ENCODE data around the gene IFNE. TPM values are rescaled to one million over a fixed set of nuclear protein-coding genes. Genes with fewer than 3 reads are reported as not detected.

IFNE gene
- total RNA-seq, 2 experiments from 2014 or later, result not detected

DNA sequence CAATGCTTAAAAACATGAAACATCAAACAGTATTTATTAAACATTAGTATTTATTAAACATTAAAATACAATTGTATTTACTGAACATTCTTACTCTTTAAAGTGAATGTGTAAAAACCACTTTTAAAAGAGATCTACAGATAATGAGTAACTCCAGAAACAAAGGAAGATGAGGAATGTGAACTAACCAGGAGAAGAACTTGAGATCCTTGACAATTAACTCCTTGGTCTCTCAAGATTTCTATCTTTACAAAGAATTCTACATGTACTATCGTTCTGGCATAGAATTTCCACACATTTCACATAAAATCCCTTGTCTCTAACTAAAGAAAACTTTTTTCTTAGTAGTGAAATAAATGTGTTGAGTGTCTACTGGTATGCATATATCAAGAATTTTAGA is 28.7 kb upstream of the IFNE start:
- Mint-ChIP-seq H3K4me3 (no peak overlapping the region), H3K27ac (no peak overlapping the region), H3K36me3 (ENCODE audit: low read depth) (no peaks in the 10 kb centered on the region), H3K9me3 (no peaks in the 10 kb centered on the region), H3K27me3 (no peaks in the 10 kb centered on the region), H3K4me1 (peaks cover 5% of the 10 kb centered on the region)
- CTCF ChIA-PET, result interaction anchor here (1.2 kb wide), 1 partner anchor 199 kb away, joined by 3 read pairs; no protein-coding TSS in a partner anchor
- DNase-seq, result no peak
- POLR2A ChIA-PET, result no interaction called here

DNA sequence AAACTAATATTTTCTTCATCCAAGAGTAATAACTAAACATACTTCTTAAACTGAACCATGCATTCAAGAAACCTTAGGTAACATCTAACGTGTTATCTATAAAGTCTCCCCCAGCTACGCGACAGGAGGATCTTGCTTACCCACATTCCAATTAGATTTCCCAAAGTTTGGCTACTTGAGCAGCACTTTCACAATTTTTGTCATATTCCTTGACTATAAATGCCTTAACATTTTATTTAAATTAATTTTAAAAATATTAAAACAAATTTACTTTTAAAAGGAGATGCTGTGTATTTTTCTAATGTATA is 25.3 kb upstream of the IFNE start:
- H3K36me3 Mint-ChIP-seq (ENCODE audit: low read depth), result no peaks in the 10 kb centered on the region
- DNase-seq, result no peak
- no peak overlapping the region for H3K27ac Mint-ChIP-seq
- POLR2A ChIA-PET, result no interaction called here
- CTCF ChIA-PET, result no interaction called here
- no peak overlapping the region for H3K4me3 Mint-ChIP-seq
- H3K27me3 Mint-ChIP-seq, result no peaks in the 10 kb centered on the region
- peaks cover 6% of the 10 kb centered on the region for H3K4me1 Mint-ChIP-seq
- no peaks in the 10 kb centered on the region for H3K9me3 Mint-ChIP-seq

GRCh38 chr9:21506626-21507482 is 24.7 kb upstream of the IFNE start:
- Mint-ChIP-seq H3K4me1 (peaks cover 6% of the 10 kb centered on the region), H3K36me3 (ENCODE audit: low read depth) (no peaks in the 10 kb centered on the region), H3K4me3 (no peak overlapping the region), H3K9me3 (no peaks in the 10 kb centered on the region), H3K27ac (no peak overlapping the region), H3K27me3 (no peaks in the 10 kb centered on the region)
- ChIA-PET CTCF (no interaction called here), POLR2A (no interaction called here)
- no peak for DNase-seq

DNA sequence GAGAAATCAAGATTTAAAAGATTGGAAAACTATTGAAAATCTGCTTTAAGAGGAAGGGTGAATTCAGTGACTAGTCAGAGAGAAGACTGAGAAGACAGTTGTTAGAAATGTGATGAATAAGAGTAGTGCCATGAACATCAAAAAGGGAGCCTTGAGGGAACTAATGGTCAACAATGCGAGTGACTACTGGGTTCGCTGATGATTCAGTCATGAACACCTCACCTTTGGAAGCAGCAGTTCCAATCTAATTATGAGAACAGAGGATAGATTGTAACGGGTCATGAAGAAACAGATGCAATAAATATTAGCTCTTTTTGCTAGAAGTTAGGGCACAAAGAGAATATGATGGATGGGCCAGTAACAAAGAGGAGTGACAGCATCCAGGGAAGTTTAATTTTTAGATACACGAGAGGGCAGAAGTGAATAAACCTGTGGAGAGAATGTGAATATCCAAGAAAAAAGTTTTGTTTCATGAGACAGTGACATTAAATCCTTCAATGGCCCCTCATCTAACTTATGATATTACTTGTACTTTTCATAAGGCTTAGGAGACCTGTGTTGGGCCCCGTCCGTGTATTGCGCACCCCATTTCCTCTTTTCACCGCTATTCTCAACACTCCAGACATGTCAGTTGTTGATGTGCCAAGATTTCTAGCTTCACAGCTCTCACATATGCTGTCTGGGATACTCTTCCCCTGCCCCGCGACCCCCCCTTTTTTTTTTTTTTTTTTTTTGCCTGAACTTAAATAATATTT is 23.5 kb upstream of the IFNE start:
- Mint-ChIP-seq H3K4me3 (no peak overlapping the region), H3K27me3 (no peaks in the 10 kb centered on the region), H3K9me3 (no peaks in the 10 kb centered on the region), H3K4me1 (peaks cover 6% of the 10 kb centered on the region), H3K27ac (no peak overlapping the region), H3K36me3 (ENCODE audit: low read depth) (no peaks in the 10 kb centered on the region)
- CTCF ChIA-PET, result no interaction called here
- POLR2A ChIA-PET, result no interaction called here
- no peak for DNase-seq

- H3K4me3 Mint-ChIP-seq, result no peak overlapping the region
- POLR2A ChIA-PET, result no interaction called here
- no peaks in the 10 kb centered on the region for H3K36me3 Mint-ChIP-seq (ENCODE audit: low read depth)
- CTCF ChIA-PET, result no interaction called here
- no peak for DNase-seq
- H3K9me3 Mint-ChIP-seq, result no peaks in the 10 kb centered on the region
- H3K4me1 Mint-ChIP-seq, result peaks cover 6% of the 10 kb centered on the region
- no peaks in the 10 kb centered on the region for H3K27me3 Mint-ChIP-seq
- no peak overlapping the region for H3K27ac Mint-ChIP-seq
These were observed 22.8 kb upstream of the IFNE start for GRCh38 chr9:21504894-21505293.

GRCh38 chr9:21504113-21504512 is 22.0 kb upstream of the IFNE start:
- no peak for DNase-seq
- Mint-ChIP-seq H3K9me3 (no peaks in the 10 kb centered on the region), H3K4me3 (no peak overlapping the region), H3K36me3 (ENCODE audit: low read depth) (no peaks in the 10 kb centered on the region), H3K27me3 (no peaks in the 10 kb centered on the region), H3K27ac (no peak overlapping the region), H3K4me1 (peaks cover 6% of the 10 kb centered on the region)
- ChIA-PET CTCF (no interaction called here), POLR2A (no interaction called here)

DNA sequence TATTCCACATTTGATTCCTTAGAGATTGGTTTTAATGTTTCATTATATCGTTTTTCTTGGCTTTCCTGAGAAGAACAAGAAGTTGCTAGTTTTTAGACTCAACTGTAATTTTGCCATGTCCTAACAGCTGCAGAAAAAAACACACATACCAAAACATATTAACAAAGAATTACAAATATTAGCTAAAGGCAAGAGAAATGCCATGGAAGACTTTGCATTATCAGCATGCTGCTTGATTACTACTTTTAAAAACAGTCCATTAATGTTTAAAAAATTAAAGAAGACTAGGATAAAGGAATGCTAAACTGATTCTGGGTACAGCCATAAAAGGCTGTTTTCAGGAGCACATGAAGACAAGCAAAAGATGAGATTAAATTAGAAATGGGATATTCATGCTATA is 20.5 kb upstream of the IFNE start:
- Mint-ChIP-seq H3K27ac (no peak overlapping the region), H3K4me3 (no peak overlapping the region), H3K9me3 (no peaks in the 10 kb centered on the region), H3K27me3 (no peaks in the 10 kb centered on the region), H3K36me3 (ENCODE audit: low read depth) (no peaks in the 10 kb centered on the region), H3K4me1 (peaks cover 6% of the 10 kb centered on the region)
- DNase-seq, result no peak
- ChIA-PET CTCF (no interaction called here), POLR2A (no interaction called here)

- H3K4me3 Mint-ChIP-seq, result no peak overlapping the region
- ChIA-PET CTCF (no interaction called here), POLR2A (no interaction called here)
- no peaks in the 10 kb centered on the region for H3K9me3 Mint-ChIP-seq
- H3K4me1 Mint-ChIP-seq, result no peaks in the 10 kb centered on the region
- no peak overlapping the region for H3K27ac Mint-ChIP-seq
- DNase-seq, result no peak
- no peaks in the 10 kb centered on the region for H3K36me3 Mint-ChIP-seq (ENCODE audit: low read depth)
- H3K27me3 Mint-ChIP-seq, result no peaks in the 10 kb centered on the region
These were observed 17.8 kb upstream of the IFNE start for GRCh38 chr9:21499912-21500311.

- no peaks in the 10 kb centered on the region for H3K9me3 Mint-ChIP-seq
- DNase-seq, result no peak
- no peak overlapping the region for H3K27ac Mint-ChIP-seq
- no peaks in the 10 kb centered on the region for H3K27me3 Mint-ChIP-seq
- POLR2A ChIA-PET, result no interaction called here
- CTCF ChIA-PET, result no interaction called here
- no peak overlapping the region for H3K4me3 Mint-ChIP-seq
- no peaks in the 10 kb centered on the region for H3K4me1 Mint-ChIP-seq
- no peaks in the 10 kb centered on the region for H3K36me3 Mint-ChIP-seq (ENCODE audit: low read depth)
These were observed 9.6 kb upstream of the IFNE start for GRCh38 chr9:21491756-21492155.

DNA sequence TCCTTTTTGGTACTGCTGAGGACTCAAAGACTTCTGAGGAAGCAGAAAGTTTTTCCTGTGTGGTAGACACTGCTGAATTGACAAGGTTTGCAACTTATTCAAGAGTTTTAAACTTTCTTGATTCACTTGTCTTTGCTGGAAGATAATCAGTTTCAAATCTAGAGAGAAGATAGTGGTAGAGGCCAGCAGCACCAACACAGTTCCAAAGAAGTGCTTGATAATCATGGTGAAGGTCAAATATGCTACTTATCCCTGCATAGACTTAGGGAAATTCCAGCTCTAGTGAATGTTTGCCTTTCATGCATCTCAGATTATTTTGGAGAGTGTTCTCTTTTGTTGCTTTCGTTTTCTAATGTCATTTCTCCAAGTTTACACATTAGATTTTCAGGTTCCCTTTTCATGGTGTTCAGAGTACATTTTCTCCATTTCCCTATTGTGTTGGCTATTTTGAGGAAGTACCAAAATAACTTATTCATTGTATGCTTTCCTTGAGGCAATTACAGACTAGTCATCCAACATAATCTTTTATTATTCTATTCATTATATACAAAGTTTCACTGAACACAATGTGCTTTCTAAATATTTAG is 550 bp downstream of the IFNE start:
- Mint-ChIP-seq H3K4me1 (no peaks in the 10 kb centered on the region), H3K9me3 (no peaks in the 10 kb centered on the region), H3K27me3 (peaks cover 14% of the 10 kb centered on the region), H3K27ac (no peak overlapping the region), H3K36me3 (ENCODE audit: low read depth) (no peaks in the 10 kb centered on the region), H3K4me3 (no peak overlapping the region)
- CTCF ChIA-PET, result no interaction called here
- no peak for DNase-seq
- POLR2A ChIA-PET, result no interaction called here

GRCh38 chr9:21479152-21479702 is 2.9 kb downstream of the IFNE start:
- Mint-ChIP-seq H3K27ac (no peak overlapping the region), H3K36me3 (ENCODE audit: low read depth) (no peaks in the 10 kb centered on the region), H3K4me1 (no peaks in the 10 kb centered on the region), H3K4me3 (no peak overlapping the region), H3K9me3 (no peaks in the 10 kb centered on the region), H3K27me3 (peaks cover 6% of the 10 kb centered on the region)
- CTCF ChIA-PET, result no interaction called here
- POLR2A ChIA-PET, result no interaction called here
- no peak for DNase-seq

DNA sequence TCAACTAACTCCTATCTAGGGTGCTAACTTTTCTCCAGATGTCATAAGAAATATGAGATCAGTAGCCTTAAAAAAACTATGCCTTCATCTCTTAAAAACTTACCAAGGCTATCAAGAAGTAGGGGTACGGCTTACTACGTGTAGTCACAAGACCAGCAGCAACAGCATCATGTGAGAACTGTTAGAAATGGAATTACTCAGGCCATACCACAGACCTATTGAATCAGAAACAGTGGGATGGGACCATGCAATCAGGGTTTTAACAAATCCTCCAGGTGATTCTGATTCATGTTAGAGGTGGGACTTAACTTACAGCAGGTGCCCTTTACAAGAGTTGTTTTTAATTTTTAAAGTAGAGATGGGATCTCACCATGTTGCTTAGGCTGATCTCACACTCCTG is 4.6 kb downstream of the IFNE start:
- POLR2A ChIA-PET, result no interaction called here
- no peaks in the 10 kb centered on the region for H3K36me3 Mint-ChIP-seq (ENCODE audit: low read depth)
- CTCF ChIA-PET, result interaction anchor here (0.9 kb wide), 1 partner anchor 11 kb away, joined by 3 read pairs; no protein-coding TSS in a partner anchor
- DNase-seq, result no peak
- no peaks in the 10 kb centered on the region for H3K9me3 Mint-ChIP-seq
- no peak overlapping the region for H3K27ac Mint-ChIP-seq
- no peaks in the 10 kb centered on the region for H3K4me1 Mint-ChIP-seq
- no peak overlapping the region for H3K4me3 Mint-ChIP-seq
- H3K27me3 Mint-ChIP-seq, result peaks cover 4% of the 10 kb centered on the region

- Mint-ChIP-seq H3K27ac (no peak overlapping the region), H3K4me3 (no peak overlapping the region), H3K4me1 (no peaks in the 10 kb centered on the region), H3K9me3 (no peaks in the 10 kb centered on the region), H3K27me3 (peaks cover 10% of the 10 kb centered on the region), H3K36me3 (ENCODE audit: low read depth) (no peaks in the 10 kb centered on the region)
- CTCF ChIA-PET, result interaction anchor here (1.2 kb wide), 1 partner anchor 18 kb away, joined by 3 read pairs; no protein-coding TSS in a partner anchor
- DNase-seq, result no peak
- POLR2A ChIA-PET, result no interaction called here
These were observed 8.9 kb downstream of the IFNE start for GRCh38 chr9:21473236-21473635.
